ENCODE data around the gene RIF1. TPM values are rescaled to one million over a fixed set of nuclear protein-coding genes. Genes with fewer than 3 reads are reported as not detected.
A peak's percentile ranks its signal among the peaks of the same experiment; 100 is the strongest.

RIF1 gene
- total RNA-seq (40.2 TPM), polyA plus RNA-seq (10 to 100 TPM; 19.0 to 30.0 (median 24.9) TPM)

- no peaks in the 10 kb centered on the region for H3K9me3 Mint-ChIP-seq
- no peaks in the 10 kb centered on the region for H3K27me3 ChIP-seq (ENCODE audit: control insufficient read depth, insufficient read depth, low read length)
- H3K27me3 Mint-ChIP-seq: peaks cover 4% of the 10 kb centered on the region
- H3K4me3 ChIP-seq (ENCODE audit: low read depth, low read length): peak within 1 kb of the TSS; percentile 95
- H3K9me3 ChIP-seq (ENCODE audit: control insufficient read depth in 2 of 2, low read length in 2 of 2): no peaks in the 10 kb centered on the region
- ATAC-seq (ENCODE audit: low read depth in 2 of 2) (peak; percentile 91 to 93), DNase-seq (peak; percentile 58 to 85 (median 70))
- H3K36me3 Mint-ChIP-seq: peaks cover 8% of the 10 kb centered on the region
- H3K27ac ChIP-seq (ENCODE audit: insufficient read depth, low read length, poor library complexity, severe bottlenecking): peak within 1 kb of the TSS; percentile 80
- H3K4me1 Mint-ChIP-seq: peaks cover 16 to 38% (median 22%) of the 10 kb centered on the region in 4 donors
- H3K4me3 Mint-ChIP-seq: peak within 1 kb of the TSS; percentile 92 to 98 (median 96)
- peak within 1 kb of the TSS; percentile 95 to 98 (median 98) for H3K27ac Mint-ChIP-seq
- H3K36me3 ChIP-seq (ENCODE audit: control insufficient read depth, insufficient read depth, low read length): peaks cover 18% of the 10 kb centered on the region
- peaks cover 17% of the 10 kb centered on the region for H3K4me1 ChIP-seq (ENCODE audit: control insufficient read depth, insufficient read depth, low read length, poor library complexity, severe bottlenecking)
Observed at GRCh38 chr2:151409601-151410484, at the start of gene RIF1. RIF1 (plus strand) TSS chr2:151409902; CDS start chr2:151410424, 522 bp downstream.

- ATAC-seq (ENCODE audit: low read depth in 2 of 2) (no peak), DNase-seq (no peak)
- no peak overlapping the region for H3K4me3 ChIP-seq (ENCODE audit: low read depth, low read length)
- peaks cover 24% of the 10 kb centered on the region for H3K27me3 Mint-ChIP-seq
- no peaks in the 10 kb centered on the region for H3K36me3 ChIP-seq (ENCODE audit: control insufficient read depth, insufficient read depth, low read length)
- no peaks in the 10 kb centered on the region for H3K27me3 ChIP-seq (ENCODE audit: control insufficient read depth, insufficient read depth, low read length)
- H3K9me3 Mint-ChIP-seq: peaks cover 0 to 2% (median 0%) of the 10 kb centered on the region in 7 donors
- H3K4me1 ChIP-seq (ENCODE audit: control insufficient read depth, insufficient read depth, low read length, poor library complexity, severe bottlenecking): no peaks in the 10 kb centered on the region
- no peaks in the 10 kb centered on the region for H3K36me3 Mint-ChIP-seq
- H3K9me3 ChIP-seq (ENCODE audit: control insufficient read depth in 2 of 2, low read length in 2 of 2): no peaks in the 10 kb centered on the region
- no peak overlapping the region for H3K27ac Mint-ChIP-seq
- no peaks in the 10 kb centered on the region for H3K4me1 Mint-ChIP-seq
- no peak overlapping the region for H3K27ac ChIP-seq (ENCODE audit: insufficient read depth, low read length, poor library complexity, severe bottlenecking)
- H3K4me3 Mint-ChIP-seq: no peak overlapping the region
Observed at GRCh38 chr2:151361674-151362370, 47.9 kb upstream of the RIF1 start.

- Histone ChIP-seq H3K4me3 (ENCODE audit: low read depth, low read length) (no peak overlapping the region), H3K36me3 (ENCODE audit: control insufficient read depth, insufficient read depth, low read length) (no peaks in the 10 kb centered on the region), H3K27me3 (ENCODE audit: control insufficient read depth, insufficient read depth, low read length) (no peaks in the 10 kb centered on the region), H3K9me3 (ENCODE audit: control insufficient read depth in 2 of 2, low read length in 2 of 2) (no peaks in the 10 kb centered on the region), H3K4me1 (ENCODE audit: control insufficient read depth, insufficient read depth, low read length, poor library complexity, severe bottlenecking) (no peaks in the 10 kb centered on the region), H3K27ac (ENCODE audit: insufficient read depth, low read length, poor library complexity, severe bottlenecking) (no peak overlapping the region)
- H3K4me1 Mint-ChIP-seq: no peaks in the 10 kb centered on the region
- ATAC-seq (ENCODE audit: low read depth in 2 of 2) (peak in 1 of 2 donors; percentile 28), DNase-seq (peak in 2 of 3 donors; percentile 4 to 18)
- no peaks in the 10 kb centered on the region for H3K36me3 Mint-ChIP-seq
- H3K27me3 Mint-ChIP-seq: peaks cover 18% of the 10 kb centered on the region
- H3K4me3 Mint-ChIP-seq: peak overlapping the region in 1 of 4 donors; percentile 15
- peaks cover 0 to 2% (median 0%) of the 10 kb centered on the region in 7 donors for H3K9me3 Mint-ChIP-seq
- H3K27ac Mint-ChIP-seq: peak overlapping the region in 2 of 3 donors; percentile 47 to 60
Observed at GRCh38 chr2:151363709-151364108, 46.0 kb upstream of the RIF1 start.

GRCh38 chr2:151367571-151367970, 42.1 kb upstream of the RIF1 start:
- Histone ChIP-seq H3K27ac (ENCODE audit: insufficient read depth, low read length, poor library complexity, severe bottlenecking) (no peak overlapping the region), H3K9me3 (ENCODE audit: control insufficient read depth in 2 of 2, low read length in 2 of 2) (no peaks in the 10 kb centered on the region), H3K27me3 (ENCODE audit: control insufficient read depth, insufficient read depth, low read length) (peaks cover 2% of the 10 kb centered on the region), H3K36me3 (ENCODE audit: control insufficient read depth, insufficient read depth, low read length) (no peaks in the 10 kb centered on the region), H3K4me3 (ENCODE audit: low read depth, low read length) (no peak overlapping the region), H3K4me1 (ENCODE audit: control insufficient read depth, insufficient read depth, low read length, poor library complexity, severe bottlenecking) (no peaks in the 10 kb centered on the region)
- no peak overlapping the region for H3K4me3 Mint-ChIP-seq
- H3K4me1 Mint-ChIP-seq: no peaks in the 10 kb centered on the region
- peaks cover 0 to 2% (median 0%) of the 10 kb centered on the region in 7 donors for H3K9me3 Mint-ChIP-seq
- DNase-seq: no peak
- H3K27me3 Mint-ChIP-seq: peaks cover 17% of the 10 kb centered on the region
- no peak for ATAC-seq (ENCODE audit: low read depth in 2 of 2)
- H3K27ac Mint-ChIP-seq: no peak overlapping the region
- no peaks in the 10 kb centered on the region for H3K36me3 Mint-ChIP-seq

GRCh38 chr2:151374436-151374835, 35.3 kb upstream of the RIF1 start:
- DNase-seq: peak in 1 of 3 donors; percentile 56

GRCh38 chr2:151379169-151379568, 30.5 kb upstream of the RIF1 start:
- DNase-seq: peak in 1 of 3 donors; percentile 13
- Histone ChIP-seq H3K4me1 (ENCODE audit: control insufficient read depth, insufficient read depth, low read length, poor library complexity, severe bottlenecking) (no peaks in the 10 kb centered on the region), H3K27me3 (ENCODE audit: control insufficient read depth, insufficient read depth, low read length) (no peaks in the 10 kb centered on the region), H3K4me3 (ENCODE audit: low read depth, low read length) (no peak overlapping the region), H3K9me3 (ENCODE audit: control insufficient read depth in 2 of 2, low read length in 2 of 2) (no peaks in the 10 kb centered on the region), H3K27ac (ENCODE audit: insufficient read depth, low read length, poor library complexity, severe bottlenecking) (no peak overlapping the region), H3K36me3 (ENCODE audit: control insufficient read depth, insufficient read depth, low read length) (no peaks in the 10 kb centered on the region)
- H3K9me3 Mint-ChIP-seq: peaks cover 0 to 2% (median 0%) of the 10 kb centered on the region in 7 donors
- no peak for ATAC-seq (ENCODE audit: low read depth in 2 of 2)
- H3K27me3 Mint-ChIP-seq: no peaks in the 10 kb centered on the region
- H3K27ac Mint-ChIP-seq: no peak overlapping the region
- peaks cover 3 to 5% (median 4%) of the 10 kb centered on the region in 4 donors for H3K4me1 Mint-ChIP-seq
- H3K4me3 Mint-ChIP-seq: no peak overlapping the region
- no peaks in the 10 kb centered on the region for H3K36me3 Mint-ChIP-seq

More at GRCh38 chr2:151374436-151374835, 35.3 kb upstream of the RIF1 start:
- Histone ChIP-seq H3K4me3 (ENCODE audit: low read depth, low read length) (no peak overlapping the region), H3K27ac (ENCODE audit: insufficient read depth, low read length, poor library complexity, severe bottlenecking) (no peak overlapping the region), H3K27me3 (ENCODE audit: control insufficient read depth, insufficient read depth, low read length) (peaks cover 2% of the 10 kb centered on the region), H3K36me3 (ENCODE audit: control insufficient read depth, insufficient read depth, low read length) (no peaks in the 10 kb centered on the region), H3K4me1 (ENCODE audit: control insufficient read depth, insufficient read depth, low read length, poor library complexity, severe bottlenecking) (no peaks in the 10 kb centered on the region), H3K9me3 (ENCODE audit: control insufficient read depth in 2 of 2, low read length in 2 of 2) (no peaks in the 10 kb centered on the region)
- peak in 1 of 2 donors; percentile 52 for ATAC-seq (ENCODE audit: low read depth in 2 of 2)
- H3K36me3 Mint-ChIP-seq: no peaks in the 10 kb centered on the region
- no peak overlapping the region for H3K4me3 Mint-ChIP-seq
- H3K27me3 Mint-ChIP-seq: peaks cover 4% of the 10 kb centered on the region
- peaks cover 3 to 10% (median 7%) of the 10 kb centered on the region in 4 donors for H3K4me1 Mint-ChIP-seq
- peaks cover 0 to 3% (median 0%) of the 10 kb centered on the region in 7 donors for H3K9me3 Mint-ChIP-seq
- peak overlapping the region in 1 of 3 donors; percentile 1 for H3K27ac Mint-ChIP-seq

GRCh38 chr2:151380580-151381235, 29.0 kb upstream of the RIF1 start:
- H3K4me1 Mint-ChIP-seq: peaks cover 0 to 4% (median 2%) of the 10 kb centered on the region in 4 donors
- Histone ChIP-seq H3K4me3 (ENCODE audit: low read depth, low read length) (no peak overlapping the region), H3K4me1 (ENCODE audit: control insufficient read depth, insufficient read depth, low read length, poor library complexity, severe bottlenecking) (no peaks in the 10 kb centered on the region), H3K27ac (ENCODE audit: insufficient read depth, low read length, poor library complexity, severe bottlenecking) (no peak overlapping the region), H3K27me3 (ENCODE audit: control insufficient read depth, insufficient read depth, low read length) (no peaks in the 10 kb centered on the region), H3K36me3 (ENCODE audit: control insufficient read depth, insufficient read depth, low read length) (no peaks in the 10 kb centered on the region), H3K9me3 (ENCODE audit: control insufficient read depth in 2 of 2, low read length in 2 of 2) (no peaks in the 10 kb centered on the region)
- H3K9me3 Mint-ChIP-seq: peaks cover 0 to 2% (median 0%) of the 10 kb centered on the region in 7 donors
- H3K27ac Mint-ChIP-seq: no peak overlapping the region
- DNase-seq: no peak
- no peak for ATAC-seq (ENCODE audit: low read depth in 2 of 2)
- no peaks in the 10 kb centered on the region for H3K27me3 Mint-ChIP-seq
- H3K36me3 Mint-ChIP-seq: no peaks in the 10 kb centered on the region
- no peak overlapping the region for H3K4me3 Mint-ChIP-seq
